Measurements from ENCODE around the gene CSNK2B. TPM values are rescaled to one million over a fixed set of nuclear protein-coding genes. Genes with fewer than 3 reads are reported as not detected.

The CSNK2B gene
- total RNA-seq, 3 donors from 2014 or later (not counting 1 experiment from before 2014, with no cell fraction given): 140 to 157 (median 141) TPM

GRCh38 chr6:31713465-31713864 is 47.6 kb downstream of the CSNK2B start:
- Mint-ChIP-seq H3K27ac (no peak overlapping the region), H3K4me3 (no peak overlapping the region), H3K4me1 (peaks cover 16 to 21% of the 10 kb centered on the region in 2 donors), H3K9me3 (no peaks in the 10 kb centered on the region), H3K36me3 (no peaks in the 10 kb centered on the region), H3K27me3 (ENCODE audit: low read depth in 2 of 2) (peaks cover 0 to 3% of the 10 kb centered on the region in 2 donors)
- ATAC-seq: no peak
- WGBS (ENCODE audit: insufficient coverage): 87% methylated on average over 4 of the region's 4 CpGs
- peaks cover 14% of the 10 kb centered on the region for H3K4me1 ChIP-seq (ENCODE audit: control insufficient read depth, insufficient read depth, low read length)
- H3K27me3 ChIP-seq (ENCODE audit: control insufficient read depth, insufficient read depth, low read length): no peaks in the 10 kb centered on the region
- H3K36me3 ChIP-seq (ENCODE audit: control insufficient read depth, insufficient read depth, low read length): no peaks in the 10 kb centered on the region
- no peak overlapping the region for H3K4me3 ChIP-seq (ENCODE audit: low read length)
- no peak for TF ChIP-seq CTCF (IDR thresholded peaks at IDR 0.05)
- no peak for DNase-seq
- H3K9me3 ChIP-seq (ENCODE audit: control insufficient read depth, insufficient read depth, low read length): no peaks in the 10 kb centered on the region
- intact Hi-C loops (cut with micrococcal nuclease): no loop called here
- no peak overlapping the region for H3K27ac ChIP-seq (ENCODE audit: low read length)

- Mint-ChIP-seq H3K27ac (peak overlapping the region in 1 of 2 donors; percentile 54), H3K4me3 (no peak overlapping the region), H3K36me3 (no peaks in the 10 kb centered on the region), H3K9me3 (no peaks in the 10 kb centered on the region), H3K27me3 (ENCODE audit: low read depth in 2 of 2) (peaks cover 0 to 3% of the 10 kb centered on the region in 2 donors), H3K4me1 (peaks cover 16 to 21% of the 10 kb centered on the region in 2 donors)
- intact Hi-C loops (cut with micrococcal nuclease): no loop called here
- peaks cover 14% of the 10 kb centered on the region for H3K4me1 ChIP-seq (ENCODE audit: control insufficient read depth, insufficient read depth, low read length)
- ATAC-seq (no peak), DNase-seq (no peak)
- no peaks in the 10 kb centered on the region for H3K9me3 ChIP-seq (ENCODE audit: control insufficient read depth, insufficient read depth, low read length)
- H3K27me3 ChIP-seq (ENCODE audit: control insufficient read depth, insufficient read depth, low read length): no peaks in the 10 kb centered on the region
- no peak overlapping the region for H3K27ac ChIP-seq (ENCODE audit: low read length)
- no peak for TF ChIP-seq CTCF (IDR thresholded peaks at IDR 0.05)
- 76% methylated on average over 5 of the region's 5 CpGs for WGBS (ENCODE audit: insufficient coverage)
- no peak overlapping the region for H3K4me3 ChIP-seq (ENCODE audit: low read length)
- no peaks in the 10 kb centered on the region for H3K36me3 ChIP-seq (ENCODE audit: control insufficient read depth, insufficient read depth, low read length)
These were observed 48.3 kb downstream of the CSNK2B start for GRCh38 chr6:31713991-31714684.

GRCh38 chr6:31715022-31715958 is 49.4 kb downstream of the CSNK2B start, which contains the start of gene LY6G6D:
TSS of gene LY6G6D (plus strand) at chr6:31715348. CDS start at chr6:31715356, 8 bp downstream.
- Mint-ChIP-seq H3K4me1 (peaks cover 16 to 21% of the 10 kb centered on the region in 2 donors), H3K4me3 (no peak within 1 kb of the TSS), H3K27ac (peak within 1 kb of the TSS in 1 of 2 donors; percentile 54), H3K27me3 (ENCODE audit: low read depth in 2 of 2) (peaks cover 0 to 3% of the 10 kb centered on the region in 2 donors), H3K9me3 (no peaks in the 10 kb centered on the region), H3K36me3 (no peaks in the 10 kb centered on the region)
- Histone ChIP-seq H3K27me3 (ENCODE audit: control insufficient read depth, insufficient read depth, low read length) (no peaks in the 10 kb centered on the region), H3K9me3 (ENCODE audit: control insufficient read depth, insufficient read depth, low read length) (no peaks in the 10 kb centered on the region), H3K4me3 (ENCODE audit: low read length) (no peak within 1 kb of the TSS), H3K36me3 (ENCODE audit: control insufficient read depth, insufficient read depth, low read length) (no peaks in the 10 kb centered on the region), H3K27ac (ENCODE audit: low read length) (no peak within 1 kb of the TSS), H3K4me1 (ENCODE audit: control insufficient read depth, insufficient read depth, low read length) (peaks cover 14% of the 10 kb centered on the region)
- WGBS (ENCODE audit: insufficient coverage): 86% methylated on average over 16 of the region's 16 CpGs
- DNase-seq (no peak), ATAC-seq (no peak)
- intact Hi-C loops (cut with micrococcal nuclease): no loop called here
- no peak for TF ChIP-seq CTCF (IDR thresholded peaks at IDR 0.05)

All from natural killer cell (primary cell).